Measurements from ENCODE around the gene PPP1R16B.

DNA sequence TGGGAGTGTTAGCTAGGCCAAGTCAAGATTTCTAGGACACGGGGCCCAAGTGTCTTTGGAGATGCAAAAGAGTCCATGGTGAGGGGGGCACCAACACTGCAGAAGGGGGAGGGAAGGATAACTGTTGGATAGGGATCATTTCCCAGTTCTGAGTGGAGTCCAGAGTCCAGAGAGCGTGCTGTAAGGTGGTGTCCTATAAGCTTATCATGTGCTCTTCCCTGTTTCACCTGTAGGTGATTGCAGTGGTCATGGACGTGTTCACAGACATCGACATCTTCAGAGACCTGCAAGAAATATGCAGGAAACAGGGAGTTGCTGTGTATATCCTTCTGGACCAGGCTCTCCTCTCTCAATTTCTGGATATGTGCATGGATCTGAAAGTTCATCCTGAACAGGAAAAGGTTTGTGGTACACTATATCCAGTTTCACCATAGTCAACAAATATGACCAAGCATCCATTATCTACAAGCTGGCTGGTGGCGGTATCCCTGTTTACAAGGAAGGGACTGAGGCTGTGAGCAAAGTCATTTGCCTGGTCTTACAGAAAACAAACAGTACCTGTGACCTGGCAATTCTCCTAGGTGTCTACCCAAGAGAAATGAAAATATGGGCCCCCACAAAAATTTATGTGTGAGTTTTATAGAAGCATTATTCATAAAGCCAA, 136.4 kb downstream of the PPP1R16B start:
- TF ChIP-seq POLR2AphosphoS5 (IDR thresholded peaks at IDR 0.05; ENCODE audit: borderline replicate concordance, low read depth, low read length), result no peak
- no peak for TF ChIP-seq EZH2 (IDR thresholded peaks at IDR 0.05)

Data from SK-N-MC (cell line).